ENCODE data around the gene ILKAP. TPM values are rescaled to one million over a fixed set of nuclear protein-coding genes. Genes with fewer than 3 reads are reported as not detected.

The ILKAP gene
- polyA plus RNA-seq, 1 donor from 2014 or later, result 78.5 TPM

GRCh38 chr2:238151205-238151604 is 52.3 kb downstream of the ILKAP start:
- Histone ChIP-seq H3K9me2 (ENCODE audit: insufficient read depth, low read length) (no peaks in the 10 kb centered on the region), H3F3A (ENCODE audit: insufficient read depth, low read length, poor library complexity, severe bottlenecking) (no peaks in the 10 kb centered on the region), H3K27me3 (ENCODE audit: insufficient read depth, low read depth, low read length) (no peaks in the 10 kb centered on the region), H3K27ac (ENCODE audit: low read length) (no peak overlapping the region), H2AFZ (ENCODE audit: low read depth, low read length) (no peak overlapping the region), H3K36me3 (ENCODE audit: insufficient read depth, low read length) (no peaks in the 10 kb centered on the region), H3K79me2 (replicated peaks; ENCODE audit: insufficient read depth, low read length) (no peaks in the 10 kb centered on the region), H3K9ac (ENCODE audit: low read length) (no peak overlapping the region), H3K4me2 (ENCODE audit: low read length) (no peak overlapping the region), H3K4me3 (ENCODE audit: low read length) (no peak overlapping the region), H3K9me3 (ENCODE audit: low read length) (no peaks in the 10 kb centered on the region), H4K20me1 (ENCODE audit: insufficient read depth) (no peaks in the 10 kb centered on the region)
- TF ChIP-seq RAD21 (conservative IDR thresholded peaks at IDR 0.05) (no peak), SMC3 (conservative IDR thresholded peaks at IDR 0.05; ENCODE audit: poor library complexity) (no peak), MXI1 (conservative IDR thresholded peaks at IDR 0.05; ENCODE audit: poor library complexity, severe bottlenecking) (no peak), TAF1 (IDR thresholded peaks at IDR 0.05; ENCODE audit: low read depth) (no peak), CTCF (IDR thresholded peaks at IDR 0.05; ENCODE audit: poor library complexity, severe bottlenecking) (no peak), EP300 (conservative IDR thresholded peaks at IDR 0.05; ENCODE audit: poor library complexity, severe bottlenecking) (no peak), EZH2 (IDR thresholded peaks at IDR 0.05; ENCODE audit: borderline replicate concordance, insufficient read depth, low read length, poor library complexity, severe bottlenecking) (no peak), REST (IDR thresholded peaks at IDR 0.05; ENCODE audit: borderline replicate concordance) (no peak), POLR2AphosphoS5 (IDR thresholded peaks at IDR 0.05) (no peak)

- Histone ChIP-seq H3K4me2 (ENCODE audit: low read length) (no peak overlapping the region), H3F3A (ENCODE audit: insufficient read depth, low read length, poor library complexity, severe bottlenecking) (no peaks in the 10 kb centered on the region), H2AFZ (ENCODE audit: low read depth, low read length) (no peak overlapping the region), H3K27ac (ENCODE audit: low read length) (no peak overlapping the region), H3K79me2 (replicated peaks; ENCODE audit: insufficient read depth, low read length) (no peaks in the 10 kb centered on the region), H3K36me3 (ENCODE audit: insufficient read depth, low read length) (no peaks in the 10 kb centered on the region), H3K4me3 (ENCODE audit: low read length) (no peak overlapping the region), H3K9me2 (ENCODE audit: insufficient read depth, low read length) (no peaks in the 10 kb centered on the region), H3K27me3 (ENCODE audit: insufficient read depth, low read depth, low read length) (no peaks in the 10 kb centered on the region), H4K20me1 (ENCODE audit: insufficient read depth) (no peaks in the 10 kb centered on the region), H3K9ac (ENCODE audit: low read length) (no peak overlapping the region), H3K9me3 (ENCODE audit: low read length) (no peaks in the 10 kb centered on the region)
- no peak for TF ChIP-seq CTCF (IDR thresholded peaks at IDR 0.05; ENCODE audit: poor library complexity, severe bottlenecking)
- no peak for TF ChIP-seq TAF1 (IDR thresholded peaks at IDR 0.05; ENCODE audit: low read depth)
- TF ChIP-seq RAD21 (conservative IDR thresholded peaks at IDR 0.05), result no peak
- no peak for TF ChIP-seq REST (IDR thresholded peaks at IDR 0.05; ENCODE audit: borderline replicate concordance)
- TF ChIP-seq MXI1 (conservative IDR thresholded peaks at IDR 0.05; ENCODE audit: poor library complexity, severe bottlenecking), result no peak
These were observed 52.8 kb downstream of the ILKAP start for GRCh38 chr2:238150686-238151085.
